ENCODE results near the gene CASP7.

- TF ChIP-seq CTCF (IDR thresholded peaks at IDR 0.05) (no peak), CREM (CRISPR knock-in tag; IDR thresholded peaks at IDR 0.05) (no peak), IRF2 (CRISPR knock-in tag; IDR thresholded peaks at IDR 0.05; ENCODE audit: borderline replicate concordance, low read depth) (no peak), ATF6 (CRISPR knock-in tag; IDR thresholded peaks at IDR 0.05) (no peak), ESRRA (CRISPR knock-in tag; IDR thresholded peaks at IDR 0.05; ENCODE audit: borderline replicate concordance) (no peak), OVOL2 (CRISPR knock-in tag; IDR thresholded peaks at IDR 0.05; ENCODE audit: borderline replicate concordance) (no peak), JUN (CRISPR knock-in tag; IDR thresholded peaks at IDR 0.05) (no peak), MLX (CRISPR knock-in tag; IDR thresholded peaks at IDR 0.05) (no peak), CREB1 (CRISPR knock-in tag; IDR thresholded peaks at IDR 0.05) (no peak)
Observed at GRCh38 chr10:113718969-113719822, 39.5 kb downstream of the CASP7 start.
